Tibial nerve (tissue), 4 donors: ENCODE results near the gene HSPG2. TPM values are rescaled to one million over a fixed set of nuclear protein-coding genes. Genes with fewer than 3 reads are reported as not detected.

ENCODE experiments used
- DNase-seq, 2 donors: peaks; one replicate each; pipeline ENCODE4 v3.0.0-alpha.2; 2019; ENCODE audit warnings: low spot score in 2 of 2
- H3K27ac ChIP-seq, 4 donors: fragments of 200-600 bp; sonication (generic) in 3 of 4; one replicate each; pipeline ENCODE4 v1.5.1; 2017 to 2019; ENCODE audit warnings: mild to moderate bottlenecking in 1 of 4
- H3K27me3 ChIP-seq, 2 donors: fragments of 200-600 bp; sonication (generic) in 1 of 2; one replicate each; pipeline versions ENCODE4 v1.5.1 to v1.6.0; 2017 to 2019
- H3K36me3 ChIP-seq, 3 donors: fragments of 200-600 bp; sonication (generic); one replicate each; pipeline ENCODE4 v1.5.1; 2018 to 2019
- H3K4me1 ChIP-seq, 4 donors: fragments of 200-600 bp; sonication (generic) in 3 of 4; one replicate each; pipeline ENCODE4 v1.5.1; 2017 to 2019
- H3K4me3 ChIP-seq, 4 donors: fragments of 200-600 bp; sonication (generic) in 3 of 4; one replicate each; pipeline ENCODE4 v1.5.1; 2017 to 2019; ENCODE audit warnings: mild to moderate bottlenecking in 1 of 4, moderate library complexity in 1 of 4
- H3K9me3 ChIP-seq, 4 donors: fragments of 200-600 bp; sonication (generic) in 3 of 4; one replicate each; pipeline ENCODE4 v1.5.1; 2017 to 2019
- EP300 ChIP-seq, 2 donors: sonication (generic); formaldehyde crosslinking; IDR thresholded peaks; one replicate each; pipeline ENCODE4 v1.6.1; 2017; ENCODE audit warnings: antibody characterized with exemption in 2 of 2, mild to moderate bottlenecking in 1 of 2
- POLR2A ChIP-seq, 2 donors: fragments of 450-650 bp; IDR thresholded peaks; one replicate each; pipeline ENCODE4 v1.6.1; 2017; ENCODE audit warnings: antibody characterized with exemption in 2 of 2, mild to moderate bottlenecking in 2 of 2, moderate library complexity in 2 of 2
- WGBS, 2 donors: methylation state at CpG; one replicate each; pipeline ENCODE4 v1.1.5; 2018; 5-methylcytosine and 5-hydroxymethylcytosine counted together
- total RNA-seq, 4 donors: library from RNA; depleted of rRNA; stranded (reverse); fragments of >200 nt; gene quantifications; one replicate each; pipeline ENCODE4 v1.1.0, GENCODE V29; 2016
- TF ChIP-seq, protein P1 (sequence below), 5 experiments: fragments of 200-600 bp in 3 of 5; fragments of 450-650 bp in 2 of 5; sonication (generic) in 3 of 5; IDR thresholded peaks; one replicate each; pipeline ENCODE4 v1.5.1; 2016 to 2019; ENCODE audit warnings: antibody characterized with exemption in 5 of 5, mild to moderate bottlenecking in 3 of 5, moderate library complexity in 2 of 5

The HSPG2 gene
- total RNA-seq, 4 donors from 2014 or later = 292 to 486 (median 404) TPM

DNA sequence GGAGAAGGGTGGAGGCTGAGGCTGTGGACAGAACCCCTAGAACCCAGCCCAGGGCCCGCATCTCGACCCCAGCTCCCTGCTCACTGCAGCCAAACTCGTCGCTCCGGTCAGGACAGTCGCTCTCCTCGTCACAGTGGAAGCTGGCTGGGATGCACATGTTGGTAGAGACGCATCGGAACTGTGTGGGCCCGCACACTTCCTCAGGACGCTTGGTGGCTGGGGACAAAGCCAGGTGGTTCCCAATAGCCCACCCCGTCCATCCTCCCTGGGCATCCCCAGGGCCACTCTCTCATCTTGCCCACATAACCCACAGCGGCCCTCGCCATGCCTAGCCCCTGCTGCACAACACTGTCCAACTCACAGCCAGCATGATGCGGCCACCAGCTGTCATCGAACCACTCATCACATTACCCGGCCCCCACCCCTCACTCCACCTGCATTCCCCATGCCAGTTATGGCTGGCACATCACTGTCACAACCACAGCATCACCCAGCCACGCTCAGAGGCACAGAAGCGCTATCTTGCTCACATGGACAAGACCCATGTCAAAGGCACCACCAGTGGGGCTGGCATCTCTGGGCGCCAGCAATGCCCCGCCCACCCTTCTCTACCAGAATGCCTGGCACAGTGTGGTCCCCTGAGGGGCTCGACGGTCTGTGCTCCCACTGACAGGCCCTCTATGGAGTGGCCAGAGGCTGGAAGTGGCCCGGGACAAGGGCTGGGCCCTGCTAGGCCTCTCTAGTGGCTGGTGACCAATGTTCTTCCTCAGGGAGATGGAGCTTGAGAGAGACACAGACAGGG is 51.7 kb downstream of the HSPG2 start:
- H3K27me3 ChIP-seq = no peaks in the 10 kb centered on the region
- 80 to 87% methylated on average over 13 to 24 of the region's 24 CpGs for WGBS, 2 donors
- peaks cover 3 to 100% (median 32%) of the 10 kb centered on the region in 3 donors for H3K36me3 ChIP-seq
- H3K4me3 ChIP-seq = no peak overlapping the region
- peaks cover 0 to 23% (median 2%) of the 10 kb centered on the region in 4 donors for H3K4me1 ChIP-seq
- TF ChIP-seq POLR2A (IDR thresholded peaks at IDR 0.05) (no peak), EP300 (IDR thresholded peaks at IDR 0.05) (no peak)
- TF ChIP-seq, protein P1, sequence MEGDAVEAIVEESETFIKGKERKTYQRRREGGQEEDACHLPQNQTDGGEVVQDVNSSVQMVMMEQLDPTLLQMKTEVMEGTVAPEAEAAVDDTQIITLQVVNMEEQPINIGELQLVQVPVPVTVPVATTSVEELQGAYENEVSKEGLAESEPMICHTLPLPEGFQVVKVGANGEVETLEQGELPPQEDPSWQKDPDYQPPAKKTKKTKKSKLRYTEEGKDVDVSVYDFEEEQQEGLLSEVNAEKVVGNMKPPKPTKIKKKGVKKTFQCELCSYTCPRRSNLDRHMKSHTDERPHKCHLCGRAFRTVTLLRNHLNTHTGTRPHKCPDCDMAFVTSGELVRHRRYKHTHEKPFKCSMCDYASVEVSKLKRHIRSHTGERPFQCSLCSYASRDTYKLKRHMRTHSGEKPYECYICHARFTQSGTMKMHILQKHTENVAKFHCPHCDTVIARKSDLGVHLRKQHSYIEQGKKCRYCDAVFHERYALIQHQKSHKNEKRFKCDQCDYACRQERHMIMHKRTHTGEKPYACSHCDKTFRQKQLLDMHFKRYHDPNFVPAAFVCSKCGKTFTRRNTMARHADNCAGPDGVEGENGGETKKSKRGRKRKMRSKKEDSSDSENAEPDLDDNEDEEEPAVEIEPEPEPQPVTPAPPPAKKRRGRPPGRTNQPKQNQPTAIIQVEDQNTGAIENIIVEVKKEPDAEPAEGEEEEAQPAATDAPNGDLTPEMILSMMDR (IDR thresholded peaks at IDR 0.05) = no peak
- DNase-seq = no peak
- H3K27ac ChIP-seq = peak overlapping the region in 2 of 4 donors; percentile 64 to 95
- no peaks in the 10 kb centered on the region for H3K9me3 ChIP-seq

DNA sequence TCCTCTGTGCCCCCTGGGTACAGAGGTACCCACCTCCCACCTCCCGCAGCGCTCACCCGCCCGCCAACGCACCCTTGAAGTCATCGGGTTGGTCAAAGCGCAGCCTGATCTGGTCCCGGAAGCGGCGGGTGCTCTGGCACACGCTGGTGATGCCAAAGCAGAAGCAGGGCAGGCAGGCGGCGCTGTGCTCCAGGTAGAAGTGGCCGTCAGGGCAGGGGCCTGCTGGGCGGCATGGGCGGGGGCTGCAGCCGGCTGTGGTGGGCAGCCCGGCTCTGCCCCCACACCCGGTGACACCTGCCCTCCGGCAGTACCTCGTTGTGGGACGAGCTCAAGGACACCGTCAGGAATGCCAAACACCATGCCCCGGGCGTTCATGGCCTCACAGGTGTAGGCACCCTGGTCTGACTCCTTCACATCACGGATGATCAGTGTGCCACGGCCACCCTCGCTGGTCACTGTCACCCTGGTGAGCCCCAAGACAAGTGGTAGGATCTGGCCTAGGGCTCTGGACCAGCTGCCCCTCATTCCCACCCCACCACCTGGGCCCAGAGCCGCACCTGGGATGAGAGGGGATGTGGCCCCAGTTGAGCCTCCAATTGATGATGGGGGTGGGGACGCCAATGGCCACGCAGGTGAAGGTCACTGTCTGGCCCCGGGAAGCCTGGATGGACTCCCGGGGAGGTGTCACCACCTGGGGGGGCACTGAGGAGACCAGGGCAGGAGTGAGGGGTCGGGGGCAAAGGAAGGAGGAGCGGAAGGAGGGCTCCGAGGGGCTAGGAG is 52.5 kb downstream of the HSPG2 start:
- WGBS, 2 donors = 84 to 86% methylated on average over 25 to 33 of the region's 36 CpGs
- Histone ChIP-seq H3K4me1 (peaks cover 0 to 17% (median 2%) of the 10 kb centered on the region in 4 donors), H3K9me3 (no peaks in the 10 kb centered on the region), H3K36me3 (peaks cover 8 to 100% (median 35%) of the 10 kb centered on the region in 3 donors), H3K27ac (peak overlapping the region in 2 of 4 donors; percentile 59 to 95), H3K4me3 (no peak overlapping the region), H3K27me3 (no peaks in the 10 kb centered on the region)
- TF ChIP-seq EP300 (IDR thresholded peaks at IDR 0.05) (no peak), POLR2A (IDR thresholded peaks at IDR 0.05) (no peak)
- TF ChIP-seq, protein P1 (IDR thresholded peaks at IDR 0.05) = no peak
- no peak for DNase-seq

DNA sequence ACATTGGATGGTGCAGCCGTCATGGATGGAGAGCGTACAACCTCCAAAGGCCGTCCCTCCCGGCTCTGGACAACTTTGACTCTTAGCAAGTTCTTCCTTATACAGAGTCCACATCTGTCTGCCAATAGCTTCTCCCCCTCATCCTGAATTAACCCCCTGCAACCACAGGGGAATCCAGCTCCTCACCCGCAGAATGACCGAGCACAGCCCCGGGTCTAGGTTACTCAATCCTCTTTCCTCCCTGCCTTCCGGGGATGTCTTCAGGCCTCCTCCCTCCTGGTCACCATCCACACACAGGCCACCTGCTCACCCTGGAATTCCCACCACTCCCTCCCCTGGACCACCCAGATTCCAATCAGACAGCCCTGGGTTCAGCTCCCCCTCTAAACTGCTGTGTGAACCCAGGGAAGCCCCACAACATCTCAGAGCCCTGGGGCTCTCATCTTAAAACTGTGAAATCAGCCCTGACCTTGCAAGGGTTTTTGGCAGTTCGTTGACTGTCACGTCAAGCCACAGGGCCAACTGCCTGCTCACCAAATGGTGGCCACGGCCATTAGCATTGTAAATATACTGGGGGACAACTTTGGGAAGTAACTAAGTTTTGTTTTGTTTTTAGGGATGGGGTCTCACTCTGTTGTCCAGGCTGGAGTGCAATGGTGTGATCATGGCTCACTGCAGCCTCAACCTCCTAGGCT is 54.2 kb downstream of the HSPG2 start:
- DNase-seq = no peak
- H3K27me3 ChIP-seq = no peaks in the 10 kb centered on the region
- H3K9me3 ChIP-seq = no peaks in the 10 kb centered on the region
- peak overlapping the region in 2 of 4 donors; percentile 19 to 31 for H3K27ac ChIP-seq
- 54 to 62% methylated on average over 11 of the region's 11 CpGs for WGBS, 2 donors
- H3K36me3 ChIP-seq = peaks cover 8 to 100% (median 30%) of the 10 kb centered on the region in 3 donors
- H3K4me1 ChIP-seq = peaks cover 0 to 13% (median 2%) of the 10 kb centered on the region in 4 donors
- no peak overlapping the region for H3K4me3 ChIP-seq
- TF ChIP-seq POLR2A (IDR thresholded peaks at IDR 0.05) (no peak), EP300 (IDR thresholded peaks at IDR 0.05) (no peak)
- TF ChIP-seq, protein P1 (IDR thresholded peaks at IDR 0.05) = no peak

DNA sequence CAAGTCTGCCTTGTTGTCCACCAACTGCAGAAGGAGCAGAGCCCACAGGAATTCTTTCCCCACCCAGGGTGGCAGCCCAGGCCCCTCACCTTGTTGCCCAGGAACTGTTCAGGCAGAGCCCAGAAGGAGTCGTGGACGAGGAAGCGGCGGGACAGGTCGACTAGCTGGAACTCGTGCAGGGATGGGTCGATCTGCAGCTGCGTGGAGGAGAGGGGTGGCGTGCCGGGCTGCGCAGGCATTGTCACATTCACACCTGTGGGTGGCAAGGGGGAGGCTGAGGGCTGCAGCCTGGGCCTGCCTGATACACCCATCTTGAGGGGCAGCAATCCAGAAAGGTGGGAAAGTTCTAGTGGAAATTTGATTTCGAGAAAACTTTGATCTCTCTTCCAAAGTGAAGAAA is 55.9 kb downstream of the HSPG2 start:
- 90 to 94% methylated on average over 12 of the region's 12 CpGs for WGBS, 2 donors

More for the DNA sequence above, 55.9 kb downstream of the HSPG2 start:
- H3K9me3 ChIP-seq = no peaks in the 10 kb centered on the region
- H3K4me1 ChIP-seq = no peaks in the 10 kb centered on the region
- no peak overlapping the region for H3K4me3 ChIP-seq
- no peaks in the 10 kb centered on the region for H3K27me3 ChIP-seq
- H3K36me3 ChIP-seq = peaks cover 8 to 100% (median 30%) of the 10 kb centered on the region in 3 donors
- no peak for DNase-seq
- no peak for TF ChIP-seq POLR2A (IDR thresholded peaks at IDR 0.05)
- TF ChIP-seq, protein P1 (IDR thresholded peaks at IDR 0.05) = no peak
- TF ChIP-seq EP300 (IDR thresholded peaks at IDR 0.05) = no peak
- H3K27ac ChIP-seq = peak overlapping the region in 1 of 4 donors; percentile 41
